ENCODE results near the gene GFRA1. TPM values are rescaled to one million over a fixed set of nuclear protein-coding genes. Genes with fewer than 3 reads are reported as not detected.

Gene GFRA1
- polyA plus RNA-seq, 3 donors: not detected

GRCh38 chr10:116108095-116108494 lies 164.9 kb downstream of the GFRA1 start:
- Mint-ChIP-seq H3K27ac (no peak overlapping the region), H3K4me3 (no peak overlapping the region), H3K36me3 (no peaks in the 10 kb centered on the region), H3K4me1 (no peaks in the 10 kb centered on the region), H3K27me3 (ENCODE audit: low read depth in 3 of 3) (peaks cover 0 to 3% (median 0%) of the 10 kb centered on the region in 3 donors), H3K9me3 (peaks cover 0 to 15% (median 2%) of the 10 kb centered on the region in 7 donors)
- Histone ChIP-seq H3K4me2 (replicated peaks; ENCODE audit: extremely low read depth, low read length, poor library complexity, severe bottlenecking) (no peak overlapping the region), H3K27ac (ENCODE audit: low read depth in 1 of 2, low read length in 2 of 2) (no peak overlapping the region), H3K9ac (ENCODE audit: insufficient read depth, low read length, poor library complexity, severe bottlenecking) (no peak overlapping the region), H3K36me3 (replicated peaks in 1 of 2; ENCODE audit: control insufficient read depth in 1 of 2, insufficient read depth in 2 of 2, low read length in 2 of 2) (no peaks in the 10 kb centered on the region), H3K27me3 (ENCODE audit: control insufficient read depth in 2 of 2, insufficient read depth in 2 of 2, low read length in 2 of 2) (no peaks in the 10 kb centered on the region), H3K9me3 (replicated peaks in 1 of 2; ENCODE audit: control insufficient read depth in 1 of 2, insufficient read depth in 1 of 2, low read length in 2 of 2) (no peaks in the 10 kb centered on the region), H4K20me1 (ENCODE audit: insufficient read depth, low read length) (no peaks in the 10 kb centered on the region), H3K4me3 (replicated peaks in 1 of 3; ENCODE audit: low read depth in 2 of 3, low read length in 3 of 3) (no peak overlapping the region), H2AFZ (ENCODE audit: insufficient read depth, low read depth, low read length, poor library complexity, severe bottlenecking) (no peak overlapping the region), H3K79me2 (ENCODE audit: insufficient read depth, low read length) (no peaks in the 10 kb centered on the region), H3K4me1 (ENCODE audit: control insufficient read depth in 1 of 2, insufficient read depth in 2 of 2, low read length in 2 of 2) (no peaks in the 10 kb centered on the region)
- 38% methylated on average over 2 of the region's 3 CpGs for WGBS (ENCODE audit: insufficient coverage)
- DNase-seq: no peak
- intact Hi-C loops (cut with micrococcal nuclease): no loop called here
- TF ChIP-seq CTCF (IDR thresholded peaks at IDR 0.05): no peak

GRCh38 chr10:116106611-116107010 lies 166.4 kb downstream of the GFRA1 start:
- peaks cover 0 to 3% (median 0%) of the 10 kb centered on the region in 3 donors for H3K27me3 Mint-ChIP-seq (ENCODE audit: low read depth in 3 of 3)
- Histone ChIP-seq H3K79me2 (ENCODE audit: insufficient read depth, low read length) (no peaks in the 10 kb centered on the region), H3K4me1 (ENCODE audit: control insufficient read depth in 1 of 2, insufficient read depth in 2 of 2, low read length in 2 of 2) (no peaks in the 10 kb centered on the region), H3K4me3 (replicated peaks in 1 of 3; ENCODE audit: low read depth in 2 of 3, low read length in 3 of 3) (no peak overlapping the region), H2AFZ (ENCODE audit: insufficient read depth, low read depth, low read length, poor library complexity, severe bottlenecking) (no peak overlapping the region), H3K27me3 (ENCODE audit: control insufficient read depth in 2 of 2, insufficient read depth in 2 of 2, low read length in 2 of 2) (no peaks in the 10 kb centered on the region), H3K9ac (ENCODE audit: insufficient read depth, low read length, poor library complexity, severe bottlenecking) (no peak overlapping the region), H3K4me2 (replicated peaks; ENCODE audit: extremely low read depth, low read length, poor library complexity, severe bottlenecking) (no peak overlapping the region), H4K20me1 (ENCODE audit: insufficient read depth, low read length) (no peaks in the 10 kb centered on the region), H3K36me3 (replicated peaks in 1 of 2; ENCODE audit: control insufficient read depth in 1 of 2, insufficient read depth in 2 of 2, low read length in 2 of 2) (no peaks in the 10 kb centered on the region), H3K27ac (ENCODE audit: low read depth in 1 of 2, low read length in 2 of 2) (no peak overlapping the region), H3K9me3 (replicated peaks in 1 of 2; ENCODE audit: control insufficient read depth in 1 of 2, insufficient read depth in 1 of 2, low read length in 2 of 2) (peaks cover 0 to 2% of the 10 kb centered on the region in 2 donors)
- no peak overlapping the region for H3K4me3 Mint-ChIP-seq
- H3K36me3 Mint-ChIP-seq: no peaks in the 10 kb centered on the region
- TF ChIP-seq CTCF (IDR thresholded peaks at IDR 0.05): no peak
- WGBS (ENCODE audit: insufficient coverage): 100% methylated on average over 2 of the region's 5 CpGs
- DNase-seq: no peak
- peaks cover 0 to 11% (median 2%) of the 10 kb centered on the region in 7 donors for H3K9me3 Mint-ChIP-seq
- H3K27ac Mint-ChIP-seq: no peak overlapping the region
- intact Hi-C loops (cut with micrococcal nuclease): no loop called here
- H3K4me1 Mint-ChIP-seq: no peaks in the 10 kb centered on the region

Data from CD14-positive monocyte (primary cell).